Neural cell (in vitro differentiated cells): ENCODE results near the gene BTRC. TPM values are rescaled to one million over a fixed set of nuclear protein-coding genes. Genes with fewer than 3 reads are reported as not detected.

Experiments used
- H2AFZ ChIP-seq: fragments of 200-600, 300-800 bp; sonication (generic), shearing (Covaris generic); 2 replicates; pipeline ENCODE4 v1.6.0; 2014; ENCODE audit warnings: low read depth, mild to moderate bottlenecking, antibody characterized with exemption, low read length, moderate library complexity
- H3F3A ChIP-seq: fragments of 200-600 bp; shearing (Covaris generic); 2 replicates; pipeline ENCODE4 v1.6.1; 2016; ENCODE audit warnings: mild to moderate bottlenecking, moderate library complexity, mixed read lengths, antibody characterized with exemption, low read length; ENCODE audit not compliant: insufficient read depth, poor library complexity, severe bottlenecking
- H3K27ac ChIP-seq: fragments of 200-600, 300-800 bp; sonication (generic), shearing (Covaris generic); 2 replicates; pipeline ENCODE4 v1.5.1; 2014; ENCODE audit warnings: mild to moderate bottlenecking, low read length, moderate library complexity
- H3K27me3 ChIP-seq: fragments of 300-800, 200-600 bp; sonication (generic), shearing (Covaris generic); 2 replicates; pipeline ENCODE4 v1.6.0; 2014; ENCODE audit warnings: mild to moderate bottlenecking, low read depth, low read length, moderate library complexity; ENCODE audit not compliant: insufficient read depth
- H3K36me3 ChIP-seq: fragments of 300-800, 200-600 bp; sonication (generic), shearing (Covaris generic); 2 replicates; pipeline ENCODE4 v1.5.1; 2014; ENCODE audit warnings: mild to moderate bottlenecking, antibody characterized with exemption, low read length, moderate library complexity; ENCODE audit not compliant: insufficient read depth
- H3K4me2 ChIP-seq: fragments of 300-800, 200-600 bp; sonication (generic), shearing (Covaris generic); 2 replicates; pipeline ENCODE4 v1.6.0; 2014; ENCODE audit warnings: mild to moderate bottlenecking, low read length
- H3K4me3 ChIP-seq: fragments of 300-800, 200-600 bp; sonication (generic), shearing (Covaris generic); 2 replicates; pipeline ENCODE4 v1.5.1; 2014; ENCODE audit warnings: mild to moderate bottlenecking, low read length, moderate library complexity
- H3K79me2 ChIP-seq: fragments of 200-600 bp; shearing (Covaris generic); replicated peaks from 2 replicates; pipeline ENCODE4 v1.6.0; 2014; ENCODE audit warnings: mild to moderate bottlenecking, low read length, moderate library complexity; ENCODE audit not compliant: insufficient read depth
- H3K9ac ChIP-seq: fragments of 300-800, 200-600 bp; sonication (generic), shearing (Covaris generic); 2 replicates; pipeline ENCODE4 v1.6.1; 2016; ENCODE audit warnings: mild to moderate bottlenecking, low read length, mixed read lengths
- H3K9me2 ChIP-seq: fragments of 200-600 bp; shearing (Covaris generic); 2 replicates; pipeline ENCODE4 v1.6.1; 2016; ENCODE audit warnings: mild to moderate bottlenecking, low read length, mixed read lengths; ENCODE audit not compliant: insufficient read depth
- H3K9me3 ChIP-seq: fragments of 200-600, 300-800 bp; sonication (generic), shearing (Covaris generic); 2 replicates; pipeline ENCODE4 v1.6.1; 2016; ENCODE audit warnings: mild to moderate bottlenecking, mixed run types, low read length, moderate library complexity, mixed read lengths
- H4K20me1 ChIP-seq: fragments of 200-600 bp; shearing (Covaris generic); 2 replicates; pipeline ENCODE4 v1.6.1; 2016; ENCODE audit warnings: mild to moderate bottlenecking, mixed run types; ENCODE audit not compliant: insufficient read depth
- CTCF ChIP-seq: fragments of 450-650 bp; IDR thresholded peaks from 2 replicates; pipeline ENCODE4 v1.5.1; 2014; ENCODE audit warnings: antibody characterized with exemption, mild to moderate bottlenecking, moderate library complexity; ENCODE audit not compliant: poor library complexity, severe bottlenecking
- EP300 ChIP-seq: fragments of 450-650 bp; conservative IDR thresholded peaks from 2 replicates; pipeline ENCODE4 v1.6.1; 2014; ENCODE audit warnings: antibody characterized with exemption, mild to moderate bottlenecking, moderate library complexity; ENCODE audit not compliant: poor library complexity, severe bottlenecking
- EZH2 ChIP-seq: fragments of 200-600, 300-800 bp; shearing (Covaris generic), sonication (generic); IDR thresholded peaks from 2 replicates; pipeline ENCODE4 v1.6.1; 2014; ENCODE audit warnings: antibody characterized with exemption, low read length, borderline replicate concordance, mild to moderate bottlenecking; ENCODE audit not compliant: insufficient read depth, poor library complexity, severe bottlenecking
- MXI1 ChIP-seq: fragments of 450-650 bp; conservative IDR thresholded peaks from 2 replicates; pipeline ENCODE4 v1.6.1; 2014; ENCODE audit warnings: antibody characterized with exemption, mild to moderate bottlenecking; ENCODE audit not compliant: poor library complexity, severe bottlenecking
- POLR2AphosphoS5 ChIP-seq: IDR thresholded peaks from 2 replicates; pipeline ENCODE4 v1.6.1; 2012
- RAD21 ChIP-seq: fragments of 450-650 bp; conservative IDR thresholded peaks from 2 replicates; pipeline ENCODE4 v1.6.1; 2014; ENCODE audit warnings: antibody characterized with exemption, mild to moderate bottlenecking, moderate library complexity
- SMC3 ChIP-seq: fragments of 450-650 bp; conservative IDR thresholded peaks from 2 replicates; pipeline ENCODE4 v1.6.1; 2014; ENCODE audit warnings: antibody characterized with exemption, mild to moderate bottlenecking, moderate library complexity; ENCODE audit not compliant: poor library complexity
- TAF1 ChIP-seq: IDR thresholded peaks from 2 replicates; pipeline ENCODE4 v1.6.1; 2012; ENCODE audit warnings: low read depth
- polyA plus RNA-seq: library from polyadenylated mRNA; depleted of rRNA; stranded (reverse); fragments of >200 nt; gene quantifications from 2 replicates; pipeline ENCODE4 v1.2.3, GENCODE V29; 2014
- TF ChIP-seq, protein P1 (sequence below): IDR thresholded peaks from 2 replicates; pipeline ENCODE4 v1.6.1; 2012; ENCODE audit warnings: borderline replicate concordance

The BTRC gene
- polyA plus RNA-seq, 1 donor from 2014 or later: 32.6 TPM

- no peaks in the 10 kb centered on the region for H3K79me2 ChIP-seq
- H3K4me2 ChIP-seq: no peak overlapping the region
- H3K9me2 ChIP-seq: no peaks in the 10 kb centered on the region
- no peaks in the 10 kb centered on the region for H3K36me3 ChIP-seq
- no peak overlapping the region for H3K4me3 ChIP-seq
- H4K20me1 ChIP-seq: no peaks in the 10 kb centered on the region
- no peak for TF ChIP-seq POLR2AphosphoS5
- TF ChIP-seq CTCF: no peak
- no peak for TF ChIP-seq EZH2
- TF ChIP-seq SMC3: no peak
- TF ChIP-seq, protein P1, sequence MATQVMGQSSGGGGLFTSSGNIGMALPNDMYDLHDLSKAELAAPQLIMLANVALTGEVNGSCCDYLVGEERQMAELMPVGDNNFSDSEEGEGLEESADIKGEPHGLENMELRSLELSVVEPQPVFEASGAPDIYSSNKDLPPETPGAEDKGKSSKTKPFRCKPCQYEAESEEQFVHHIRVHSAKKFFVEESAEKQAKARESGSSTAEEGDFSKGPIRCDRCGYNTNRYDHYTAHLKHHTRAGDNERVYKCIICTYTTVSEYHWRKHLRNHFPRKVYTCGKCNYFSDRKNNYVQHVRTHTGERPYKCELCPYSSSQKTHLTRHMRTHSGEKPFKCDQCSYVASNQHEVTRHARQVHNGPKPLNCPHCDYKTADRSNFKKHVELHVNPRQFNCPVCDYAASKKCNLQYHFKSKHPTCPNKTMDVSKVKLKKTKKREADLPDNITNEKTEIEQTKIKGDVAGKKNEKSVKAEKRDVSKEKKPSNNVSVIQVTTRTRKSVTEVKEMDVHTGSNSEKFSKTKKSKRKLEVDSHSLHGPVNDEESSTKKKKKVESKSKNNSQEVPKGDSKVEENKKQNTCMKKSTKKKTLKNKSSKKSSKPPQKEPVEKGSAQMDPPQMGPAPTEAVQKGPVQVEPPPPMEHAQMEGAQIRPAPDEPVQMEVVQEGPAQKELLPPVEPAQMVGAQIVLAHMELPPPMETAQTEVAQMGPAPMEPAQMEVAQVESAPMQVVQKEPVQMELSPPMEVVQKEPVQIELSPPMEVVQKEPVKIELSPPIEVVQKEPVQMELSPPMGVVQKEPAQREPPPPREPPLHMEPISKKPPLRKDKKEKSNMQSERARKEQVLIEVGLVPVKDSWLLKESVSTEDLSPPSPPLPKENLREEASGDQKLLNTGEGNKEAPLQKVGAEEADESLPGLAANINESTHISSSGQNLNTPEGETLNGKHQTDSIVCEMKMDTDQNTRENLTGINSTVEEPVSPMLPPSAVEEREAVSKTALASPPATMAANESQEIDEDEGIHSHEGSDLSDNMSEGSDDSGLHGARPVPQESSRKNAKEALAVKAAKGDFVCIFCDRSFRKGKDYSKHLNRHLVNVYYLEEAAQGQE: no peak
- TF ChIP-seq MXI1: no peak
- no peak for TF ChIP-seq RAD21
- TF ChIP-seq EP300: no peak
- no peak for TF ChIP-seq TAF1
- no peak overlapping the region for H3K9ac ChIP-seq
- H2AFZ ChIP-seq: no peak overlapping the region
- H3K27me3 ChIP-seq: no peaks in the 10 kb centered on the region
- H3K27ac ChIP-seq: no peak overlapping the region
- H3F3A ChIP-seq: no peaks in the 10 kb centered on the region
- no peaks in the 10 kb centered on the region for H3K9me3 ChIP-seq
These were observed 191.9 kb downstream of the BTRC start for GRCh38 chr10:101545898-101546297.

DNA sequence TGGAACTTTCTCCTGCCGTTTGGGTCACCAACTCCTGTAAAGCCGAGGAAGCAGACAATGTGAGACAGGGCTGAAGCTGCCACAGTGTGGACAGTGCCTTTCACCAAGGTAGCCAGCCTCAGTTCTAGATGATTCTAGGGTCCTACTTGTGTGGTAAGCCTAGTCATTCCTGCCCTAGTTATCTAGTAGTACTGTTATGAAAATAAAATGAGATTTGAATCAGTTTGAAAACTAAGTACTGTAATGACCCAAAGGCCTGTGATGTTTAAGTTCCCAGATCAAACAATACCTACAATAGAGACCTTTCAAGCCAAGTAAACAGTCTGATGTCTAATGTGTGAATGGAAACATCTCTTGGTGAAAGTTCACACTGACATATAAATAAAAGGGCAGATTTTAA is 197.0 kb downstream of the BTRC start:
- Histone ChIP-seq H3K27ac (no peak overlapping the region), H3K4me3 (no peak overlapping the region), H3K9ac (no peak overlapping the region), H2AFZ (no peak overlapping the region), H3K4me2 (no peak overlapping the region), H3K9me2 (no peaks in the 10 kb centered on the region), H3K79me2 (no peaks in the 10 kb centered on the region), H3K9me3 (no peaks in the 10 kb centered on the region), H3K36me3 (peaks cover 5% of the 10 kb centered on the region), H4K20me1 (no peaks in the 10 kb centered on the region), H3K27me3 (no peaks in the 10 kb centered on the region), H3F3A (no peaks in the 10 kb centered on the region)
- TF ChIP-seq POLR2AphosphoS5 (no peak), CTCF (no peak), EP300 (no peak), EZH2 (no peak), SMC3 (no peak)
- TF ChIP-seq, protein P1: no peak
